Measurements from ENCODE around the gene SERPINA1. TPM values are rescaled to one million over a fixed set of nuclear protein-coding genes. Genes with fewer than 3 reads are reported as not detected.

The SERPINA1 gene
- total RNA-seq, 2 experiments from 2014 or later = 4.3 to 4.7 TPM

- H3K36me3 ChIP-seq (ENCODE audit: insufficient read depth, low read length) = no peaks in the 10 kb centered on the region
- Mint-ChIP-seq H3K4me3 (no peak overlapping the region), H3K27me3 (no peaks in the 10 kb centered on the region), H3K4me1 (ENCODE audit: low read depth) (no peaks in the 10 kb centered on the region), H3K36me3 (ENCODE audit: low read depth) (peaks cover 4% of the 10 kb centered on the region), H3K9me3 (peaks cover 8% of the 10 kb centered on the region), H3K27ac (no peak overlapping the region)
- TF ChIP-seq CTCF (IDR thresholded peaks at IDR 0.05) = no peak
- ChIA-PET POLR2A (no interaction called here), CTCF (no interaction called here)
- intact Hi-C loops (cut with DNase I, micrococcal nuclease) = no loop called here
- peaks cover 0 to 17% of the 10 kb centered on the region in 2 experiments for H3K27me3 ChIP-seq (ENCODE audit: control insufficient read depth in 1 of 2, insufficient read depth in 2 of 2, low read length in 2 of 2)
- DNase-seq (no peak), ATAC-seq (ENCODE audit: poor library complexity) (no peak)
- H3K9me3 ChIP-seq (ENCODE audit: control insufficient read depth in 1 of 2, insufficient read depth in 1 of 2, low read length in 2 of 2) = peaks cover 12 to 19% of the 10 kb centered on the region in 2 experiments
- no peak overlapping the region for H3K4me3 ChIP-seq (ENCODE audit: low read length)
- no peaks in the 10 kb centered on the region for H3K4me1 ChIP-seq (ENCODE audit: insufficient read depth, low read length)
- H3K27ac ChIP-seq (ENCODE audit: low read depth in 1 of 2, low read length in 2 of 2) = no peak overlapping the region
Measured at GRCh38 chr14:94406910-94407309, 18.5 kb upstream of the SERPINA1 start.

DNA sequence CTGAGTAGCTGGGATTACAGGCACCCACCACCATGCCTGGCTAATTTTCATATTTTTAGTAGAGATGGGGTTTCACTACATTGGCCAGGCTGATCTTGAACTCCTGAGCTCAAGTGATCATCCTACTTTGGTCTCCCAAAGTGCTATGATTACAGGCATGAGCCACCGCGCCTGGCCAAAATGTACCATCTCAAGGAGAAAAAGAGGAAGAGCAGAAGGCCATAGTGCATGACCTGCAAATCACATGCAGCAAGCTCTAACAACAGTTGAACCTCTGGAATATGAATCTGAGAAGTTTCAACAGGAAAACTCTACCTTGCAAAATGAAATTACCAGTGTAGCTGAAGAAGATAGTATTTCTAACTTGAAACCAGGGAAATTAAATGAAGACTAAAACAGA is 17.1 kb upstream of the SERPINA1 start:
- DNase-seq = no peak
- no peak for ATAC-seq (ENCODE audit: poor library complexity)
- H3K36me3 ChIP-seq (ENCODE audit: insufficient read depth, low read length) = no peaks in the 10 kb centered on the region
- H3K9me3 Mint-ChIP-seq = peaks cover 6% of the 10 kb centered on the region
- H3K27ac ChIP-seq (ENCODE audit: low read depth in 1 of 2, low read length in 2 of 2) = no peak overlapping the region
- no peak overlapping the region for H3K27ac Mint-ChIP-seq
- peaks cover 0 to 16% of the 10 kb centered on the region in 2 experiments for H3K27me3 ChIP-seq (ENCODE audit: control insufficient read depth in 1 of 2, insufficient read depth in 2 of 2, low read length in 2 of 2)
- no peaks in the 10 kb centered on the region for H3K4me1 ChIP-seq (ENCODE audit: insufficient read depth, low read length)
- H3K9me3 ChIP-seq (ENCODE audit: control insufficient read depth in 1 of 2, insufficient read depth in 1 of 2, low read length in 2 of 2) = peaks cover 4 to 15% of the 10 kb centered on the region in 2 experiments
- no peak overlapping the region for H3K4me3 Mint-ChIP-seq
- intact Hi-C loops (cut with DNase I, micrococcal nuclease) = no loop called here
- H3K4me1 Mint-ChIP-seq (ENCODE audit: low read depth) = no peaks in the 10 kb centered on the region
- no peak for TF ChIP-seq CTCF (IDR thresholded peaks at IDR 0.05)
- H3K36me3 Mint-ChIP-seq (ENCODE audit: low read depth) = no peaks in the 10 kb centered on the region
- POLR2A ChIA-PET = no interaction called here
- no peak overlapping the region for H3K4me3 ChIP-seq (ENCODE audit: low read length)
- CTCF ChIA-PET = no interaction called here
- H3K27me3 Mint-ChIP-seq = no peaks in the 10 kb centered on the region

GRCh38 chr14:94404561-94404960 is 16.2 kb upstream of the SERPINA1 start:
- ChIA-PET CTCF (no interaction called here), POLR2A (no interaction called here)
- Histone ChIP-seq H3K9me3 (ENCODE audit: control insufficient read depth in 1 of 2, insufficient read depth in 1 of 2, low read length in 2 of 2) (peaks cover 4 to 15% of the 10 kb centered on the region in 2 experiments), H3K4me3 (ENCODE audit: low read length) (no peak overlapping the region), H3K27me3 (ENCODE audit: control insufficient read depth in 1 of 2, insufficient read depth in 2 of 2, low read length in 2 of 2) (peaks cover 0 to 17% of the 10 kb centered on the region in 2 experiments), H3K27ac (ENCODE audit: low read depth in 1 of 2, low read length in 2 of 2) (no peak overlapping the region), H3K36me3 (ENCODE audit: insufficient read depth, low read length) (no peaks in the 10 kb centered on the region), H3K4me1 (ENCODE audit: insufficient read depth, low read length) (no peaks in the 10 kb centered on the region)
- Mint-ChIP-seq H3K27me3 (no peaks in the 10 kb centered on the region), H3K4me1 (ENCODE audit: low read depth) (no peaks in the 10 kb centered on the region), H3K4me3 (no peak overlapping the region), H3K9me3 (peaks cover 6% of the 10 kb centered on the region), H3K27ac (no peak overlapping the region), H3K36me3 (ENCODE audit: low read depth) (no peaks in the 10 kb centered on the region)
- TF ChIP-seq CTCF (IDR thresholded peaks at IDR 0.05) = no peak
- DNase-seq (no peak), ATAC-seq (ENCODE audit: poor library complexity) (no peak)
- intact Hi-C loops (cut with DNase I, micrococcal nuclease) = no loop called here

All from CD4-positive, alpha-beta T cell (primary cell).